NCI-H748 (cell line): Measurements from ENCODE around the gene PHACTR3.
"Not testable (repeated sequence)": the region's sequence is repeated elsewhere in the genome, so short reads cannot be mapped to it uniquely, and the experiment has no call there.

Source experiments
- DNase-seq: peaks from one replicate; lab custom pipeline; 2025; ENCODE audit not compliant: unreplicated experiment; lab: John Stamatoyannopoulos, UW

Gene PHACTR3

GRCh38 chr20:59618585-59618984 lies 14.2 kb downstream of the PHACTR3 start:
- not testable (repeated sequence) for DNase-seq

GRCh38 chr20:59620860-59621505 lies 16.6 kb downstream of the PHACTR3 start:
- DNase-seq: no peak

GRCh38 chr20:59622496-59622895 lies 18.2 kb downstream of the PHACTR3 start:
- DNase-seq: no peak

- no peak for DNase-seq
These were observed 18.8 kb downstream of the PHACTR3 start for GRCh38 chr20:59623133-59623532.

- DNase-seq: no peak
These were observed 19.2 kb downstream of the PHACTR3 start for GRCh38 chr20:59623583-59623982.

- no peak for DNase-seq
These were observed 20.1 kb downstream of the PHACTR3 start for GRCh38 chr20:59624401-59624800.

GRCh38 chr20:59625214-59625922 lies 21.0 kb downstream of the PHACTR3 start:
- DNase-seq: no peak

- no peak for DNase-seq
These were observed 23.0 kb downstream of the PHACTR3 start for GRCh38 chr20:59627298-59627697.

GRCh38 chr20:59628171-59628570 lies 23.8 kb downstream of the PHACTR3 start:
- no peak for DNase-seq

GRCh38 chr20:59629141-59630045 lies 25.1 kb downstream of the PHACTR3 start:
- no peak for DNase-seq

- DNase-seq: no peak
These were observed 26.2 kb downstream of the PHACTR3 start for GRCh38 chr20:59630526-59630925.

- no peak for DNase-seq
These were observed 27.6 kb downstream of the PHACTR3 start for GRCh38 chr20:59631751-59632540.

GRCh38 chr20:59632541-59633113 lies 28.3 kb downstream of the PHACTR3 start:
- no peak for DNase-seq

GRCh38 chr20:59633656-59634251 lies 29.4 kb downstream of the PHACTR3 start:
- no peak for DNase-seq

- peak; percentile 4 for DNase-seq
These were observed 30.2 kb downstream of the PHACTR3 start for GRCh38 chr20:59634435-59635005.

- no peak for DNase-seq
These were observed 32.5 kb downstream of the PHACTR3 start for GRCh38 chr20:59636766-59637370.

- DNase-seq: no peak
These were observed 35.9 kb downstream of the PHACTR3 start for GRCh38 chr20:59640267-59640666.

- no peak for DNase-seq
These were observed 39.3 kb downstream of the PHACTR3 start for GRCh38 chr20:59643615-59644061.

GRCh38 chr20:59644371-59644939 lies 40.1 kb downstream of the PHACTR3 start:
- DNase-seq: no peak
